Measurements from ENCODE around the gene ESPNL.

The ESPNL gene

GRCh38 chr2:238129166-238130010 is 29.2 kb downstream of the ESPNL start:
- DNase-seq (ENCODE audit: low read depth in 3 of 3): no peak

DNA sequence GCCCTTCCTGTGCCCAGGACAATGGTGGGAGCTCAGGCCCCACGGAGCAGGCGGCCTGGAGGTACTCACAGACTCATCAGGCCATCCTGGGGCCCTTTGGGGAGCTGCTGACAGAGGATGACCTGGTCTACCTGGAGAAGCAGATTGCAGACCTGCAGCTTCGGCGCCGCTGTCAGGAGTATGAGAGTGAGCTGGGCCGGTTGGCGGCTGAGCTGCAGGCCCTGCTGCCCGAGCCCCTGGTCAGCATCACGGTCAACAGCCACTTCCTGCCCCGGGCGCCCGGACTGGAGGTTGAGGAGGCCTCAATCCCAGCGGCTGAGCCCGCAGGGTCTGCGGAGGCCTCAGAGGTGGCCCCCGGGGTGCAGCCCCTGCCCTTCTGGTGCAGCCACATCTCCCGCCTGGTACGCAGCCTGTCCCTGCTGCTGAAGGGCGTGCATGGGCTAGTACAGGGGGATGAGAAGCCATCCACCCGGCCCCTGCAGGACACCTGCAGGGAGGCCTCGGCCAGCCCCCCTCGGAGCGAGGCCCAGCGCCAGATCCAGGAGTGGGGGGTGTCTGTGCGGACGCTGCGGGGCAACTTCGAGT is 30.1 kb downstream of the ESPNL start:
- DNase-seq (ENCODE audit: low read depth in 3 of 3): no peak

- no peak for DNase-seq (ENCODE audit: low read depth in 3 of 3)
Observed at GRCh38 chr2:238130696-238131628, 30.8 kb downstream of the ESPNL start.

GRCh38 chr2:238131761-238132462 is 31.8 kb downstream of the ESPNL start:
- DNase-seq (ENCODE audit: low read depth in 3 of 3): no peak

DNA sequence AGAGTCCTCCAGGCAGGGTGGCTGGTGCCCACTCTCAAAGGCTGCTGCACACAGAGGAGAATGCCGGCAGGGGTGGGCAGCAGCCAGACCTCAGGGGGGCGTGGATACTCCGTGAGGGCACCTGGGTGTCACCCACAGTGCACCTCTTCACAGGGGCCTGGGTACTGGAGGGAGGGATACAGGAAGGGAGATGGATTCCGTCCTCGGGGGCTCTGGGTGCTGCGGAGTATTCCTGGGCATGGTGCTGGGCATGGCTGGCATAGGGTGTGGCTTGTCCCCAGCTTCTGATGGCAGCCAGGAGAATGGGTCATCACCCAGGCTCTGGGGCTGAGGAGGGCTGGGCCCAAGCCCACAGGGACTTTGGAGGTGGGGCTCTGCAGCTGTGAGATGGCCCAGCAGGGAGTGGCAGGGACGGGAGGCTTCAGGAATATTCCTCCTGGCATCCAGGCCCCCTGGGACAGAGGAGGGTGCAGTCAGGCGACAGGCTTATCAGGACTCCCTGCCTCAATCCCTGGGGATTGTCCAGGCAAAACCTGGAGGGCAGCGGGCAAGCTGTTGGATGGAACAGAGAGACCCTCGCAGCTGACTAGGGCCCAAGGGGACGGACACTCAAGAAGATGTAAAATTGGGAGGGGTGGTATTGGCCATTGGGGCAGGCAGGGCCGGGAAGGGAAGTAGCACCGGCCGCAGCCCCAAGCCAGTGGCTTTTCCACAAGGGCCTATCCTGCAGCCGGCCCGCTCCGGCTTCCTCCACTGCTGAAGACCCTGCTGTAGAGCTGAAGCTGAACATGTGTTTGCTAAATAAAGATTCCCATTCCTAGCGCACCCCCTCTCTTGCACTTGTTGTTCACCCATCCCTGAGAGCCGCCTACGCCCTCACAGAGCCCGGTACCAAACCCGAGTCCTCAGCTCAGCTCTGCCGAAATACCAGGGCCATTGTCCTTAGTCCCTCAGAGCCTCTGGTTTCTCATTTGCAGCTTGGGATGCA is 32.6 kb downstream of the ESPNL start:
- no peak for DNase-seq (ENCODE audit: low read depth in 3 of 3)

DNA sequence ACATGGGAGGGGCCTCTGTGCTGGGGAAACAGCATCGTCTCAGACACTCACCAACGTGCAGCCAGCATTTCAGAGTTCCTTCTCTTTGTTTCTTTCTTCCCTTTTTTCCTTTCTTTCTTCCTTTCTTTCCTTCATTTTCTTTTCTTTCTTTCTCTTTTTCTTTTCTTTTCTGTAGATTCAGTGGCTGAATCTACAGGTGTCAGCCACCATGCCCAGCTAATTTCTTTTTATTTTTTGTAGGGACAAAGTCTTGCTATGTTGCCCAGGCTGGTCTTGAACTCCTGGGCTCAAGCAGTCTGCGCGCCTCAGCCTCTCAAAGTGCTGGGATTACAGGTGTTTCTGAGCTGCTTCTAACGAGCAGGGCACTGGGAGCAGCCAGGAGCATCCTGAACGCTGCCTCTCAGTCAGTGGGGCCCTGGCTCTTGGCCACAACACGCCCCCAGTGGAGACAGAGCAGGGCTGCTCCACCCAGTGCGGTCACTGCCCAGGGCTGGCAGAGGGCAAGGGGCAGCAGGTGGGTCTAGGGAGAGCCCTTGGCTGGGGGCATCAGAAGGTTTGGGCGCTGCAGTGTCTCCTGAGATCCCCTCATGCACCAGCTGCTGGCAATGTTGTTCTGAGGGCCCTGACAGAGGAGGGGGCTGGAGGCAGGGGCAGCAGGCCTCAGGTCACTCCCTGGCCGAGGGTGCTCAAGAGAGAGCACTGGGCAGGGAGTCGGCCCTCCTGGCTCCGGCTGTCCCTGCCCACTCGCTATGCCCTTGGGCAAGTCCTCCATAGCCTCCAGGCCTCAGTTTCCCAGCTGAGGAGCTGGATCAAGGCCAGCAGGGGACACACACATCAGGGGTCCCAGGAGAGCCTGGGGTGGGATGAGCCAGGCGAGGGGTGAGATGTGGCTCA is 33.6 kb downstream of the ESPNL start:
- no peak for DNase-seq (ENCODE audit: low read depth in 3 of 3)

DNA sequence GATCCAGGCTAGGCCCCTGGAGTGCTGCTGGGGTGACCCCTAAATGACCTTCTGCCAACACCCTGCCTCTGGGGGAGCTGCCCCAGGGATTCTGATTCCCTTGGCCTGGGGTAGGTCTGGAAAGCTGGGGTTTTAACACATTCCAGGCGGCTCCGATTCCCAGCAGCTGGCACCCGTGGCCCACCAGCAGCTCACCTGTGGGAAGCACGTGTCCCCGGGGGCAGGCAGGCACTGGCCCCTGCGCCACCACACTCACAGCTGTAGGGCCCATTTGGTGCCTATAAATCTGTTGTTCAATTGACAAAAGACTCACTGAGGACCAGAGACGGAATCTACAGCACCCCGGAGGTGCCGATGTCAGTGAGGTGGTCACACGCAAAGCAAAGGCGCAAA is 34.2 kb downstream of the ESPNL start:
- no peak for DNase-seq (ENCODE audit: low read depth in 3 of 3)

DNA sequence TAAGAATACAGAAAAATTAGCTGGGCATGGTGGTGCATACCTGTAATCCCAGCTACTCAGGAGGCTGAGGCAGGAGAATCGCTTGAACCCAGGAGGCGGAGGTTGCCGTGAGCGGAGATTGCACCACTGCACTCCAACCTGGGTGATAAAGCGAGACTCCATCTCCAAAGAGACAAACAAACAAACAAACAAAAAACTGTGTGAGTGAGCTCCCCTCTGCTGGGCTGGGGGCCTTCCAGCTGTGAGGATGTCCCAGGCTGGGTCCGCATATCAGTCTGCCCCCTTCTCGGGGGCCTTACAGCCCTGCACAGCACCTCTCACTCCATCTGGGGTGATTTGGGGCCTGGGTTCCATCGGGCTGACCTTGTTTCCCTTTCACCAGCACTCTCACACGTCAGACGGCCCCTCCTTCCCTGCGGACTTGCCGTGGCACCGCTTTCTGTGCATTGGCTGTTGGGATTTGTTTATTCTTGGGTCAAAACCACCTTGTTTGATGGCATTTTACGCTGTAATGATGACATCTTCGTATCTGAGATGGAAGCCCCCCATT is 35.5 kb downstream of the ESPNL start:
- DNase-seq (ENCODE audit: low read depth in 3 of 3): no peak

- no peak for DNase-seq (ENCODE audit: low read depth in 3 of 3)
Observed at GRCh38 chr2:238136820-238137537, 36.8 kb downstream of the ESPNL start.

DNA sequence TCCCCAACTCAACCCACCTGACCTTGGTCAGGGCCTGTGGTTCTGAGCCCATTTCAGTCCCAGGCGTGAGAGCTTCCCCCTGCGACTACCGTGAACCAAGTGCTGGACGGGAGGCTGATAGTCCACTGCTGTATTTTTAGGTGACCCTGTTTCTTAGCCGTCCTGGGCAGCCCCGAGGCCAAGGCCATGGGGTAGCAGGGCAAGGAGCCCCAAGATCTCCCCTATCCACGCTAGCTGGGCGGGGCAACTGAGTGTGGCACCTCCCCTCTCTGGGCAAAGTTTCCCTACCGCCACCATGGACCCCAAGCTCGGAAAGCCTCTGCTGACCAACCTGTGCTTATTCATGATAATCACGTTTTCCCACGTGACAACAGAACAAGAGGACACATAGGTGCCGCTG is 37.7 kb downstream of the ESPNL start:
- no peak for DNase-seq (ENCODE audit: low read depth in 3 of 3)

- no peak for DNase-seq (ENCODE audit: low read depth in 3 of 3)
Observed at GRCh38 chr2:238138331-238139195, 38.4 kb downstream of the ESPNL start, which contains the start of gene KLHL30. Gene KLHL30 (plus strand): TSS chr2:238138668. CDS start chr2:238140755, 2,087 bp downstream.

GRCh38 chr2:238139196-238140039 is 39.3 kb downstream of the ESPNL start:
- DNase-seq (ENCODE audit: low read depth in 3 of 3): peak in 1 of 3 experiments; percentile 40

GRCh38 chr2:238140040-238140439 is 39.9 kb downstream of the ESPNL start:
- no peak for DNase-seq (ENCODE audit: low read depth in 3 of 3)

DNA sequence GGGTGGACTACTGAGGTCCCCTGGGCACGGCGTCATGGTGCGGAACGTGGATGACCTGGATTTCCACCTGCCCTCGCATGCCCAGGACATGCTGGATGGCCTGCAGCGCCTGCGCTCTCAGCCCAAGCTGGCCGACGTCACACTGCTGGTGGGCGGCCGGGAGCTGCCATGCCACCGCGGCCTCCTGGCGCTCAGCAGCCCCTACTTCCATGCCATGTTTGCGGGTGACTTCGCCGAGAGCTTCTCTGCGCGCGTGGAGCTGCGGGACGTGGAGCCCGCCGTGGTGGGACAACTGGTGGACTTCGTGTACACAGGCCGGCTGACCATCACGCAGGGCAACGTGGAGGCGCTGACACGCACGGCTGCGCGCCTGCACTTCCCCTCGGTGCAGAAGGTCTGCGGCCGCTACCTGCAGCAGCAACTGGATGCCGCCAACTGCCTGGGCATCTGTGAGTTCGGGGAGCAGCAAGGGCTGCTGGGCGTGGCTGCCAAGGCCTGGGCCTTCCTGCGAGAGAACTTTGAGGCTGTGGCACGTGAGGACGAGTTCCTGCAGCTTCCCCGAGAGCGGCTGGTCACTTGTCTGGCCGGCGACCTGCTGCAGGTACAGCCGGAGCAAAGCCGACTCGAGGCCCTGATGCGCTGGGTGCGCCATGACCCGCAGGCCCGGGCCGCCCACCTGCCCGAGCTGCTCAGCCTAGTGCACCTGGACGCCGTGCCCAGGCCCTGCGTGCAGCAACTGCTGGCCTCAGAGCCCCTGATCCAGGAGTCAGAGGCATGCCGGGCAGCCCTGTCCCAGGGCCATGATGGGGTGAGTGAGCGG is 40.8 kb downstream of the ESPNL start:
- DNase-seq (ENCODE audit: low read depth in 3 of 3): no peak

DNA sequence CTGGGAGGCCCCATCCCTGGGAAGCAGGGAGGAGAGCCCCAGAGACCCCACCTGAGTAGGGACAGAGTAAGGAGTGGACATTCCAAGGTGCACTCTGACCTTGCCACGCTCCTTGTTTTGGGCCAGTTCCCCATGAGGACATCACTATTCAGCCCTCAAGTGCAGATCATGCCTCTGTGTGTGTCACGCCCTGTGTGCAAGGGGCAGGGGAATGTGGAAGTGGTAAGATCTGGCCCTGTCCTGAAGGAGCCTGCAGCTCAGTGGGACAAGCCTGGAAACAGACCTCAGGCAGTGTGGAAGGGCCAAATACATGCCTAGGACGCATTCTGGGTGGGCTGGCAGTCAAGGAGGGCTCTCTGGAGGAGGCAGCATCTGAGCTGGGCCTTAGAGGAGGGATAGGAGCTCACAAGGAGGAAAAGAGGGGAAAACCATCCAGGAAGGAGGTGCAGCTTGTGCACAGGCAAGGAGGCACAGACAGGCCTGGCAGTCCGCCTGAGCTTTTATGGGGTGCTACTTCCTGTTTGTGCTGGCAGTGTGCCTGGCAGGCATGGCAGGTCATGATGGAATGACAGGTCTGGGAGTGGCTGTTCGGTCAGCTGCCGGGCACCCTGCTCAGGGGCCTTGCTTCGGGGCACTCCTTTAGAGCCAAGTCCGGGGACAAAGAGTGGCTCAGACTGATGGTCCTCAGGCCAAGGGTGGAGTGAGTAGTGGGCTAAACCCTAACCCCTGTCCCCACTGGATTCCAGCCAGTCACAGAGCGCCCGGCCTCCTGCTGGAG is 41.6 kb downstream of the ESPNL start:
- DNase-seq (ENCODE audit: low read depth in 3 of 3): no peak
